Loucy (cell line): Measurements from ENCODE around the gene GPBAR1.

Source experiments
- H2AFZ ChIP-seq: fragments of 200-600 bp; sonication (generic); 2 replicates; pipeline ENCODE4 v1.6.0; 2016; ENCODE audit warnings: antibody characterized with exemption, mild to moderate bottlenecking, low read length, moderate library complexity
- H3F3A ChIP-seq: fragments of 200-600 bp; 2 replicates; pipeline ENCODE4 v1.6.0; 2016; ENCODE audit warnings: antibody characterized with exemption, low read depth, mild to moderate bottlenecking
- H3K27me3 ChIP-seq: fragments of 200-600 bp; sonication (generic); 2 replicates; pipeline ENCODE4 v1.6.1; 2014; ENCODE audit warnings: low read length, mild to moderate bottlenecking; ENCODE audit not compliant: insufficient read depth, poor library complexity, severe bottlenecking
- H3K36me3 ChIP-seq: fragments of 200-600 bp; sonication (generic); 2 replicates; pipeline ENCODE4 v1.6.1; 2016; ENCODE audit warnings: low read length; ENCODE audit not compliant: insufficient read depth
- H3K4me1 ChIP-seq: fragments of 200-600 bp; sonication (generic); 2 replicates; pipeline ENCODE4 v1.5.1; 2014; ENCODE audit warnings: low read length, mild to moderate bottlenecking; ENCODE audit not compliant: insufficient read depth, poor library complexity, severe bottlenecking
- H3K4me2 ChIP-seq: fragments of 200-600 bp; sonication (generic); 2 replicates; pipeline ENCODE4 v1.6.0; 2014; ENCODE audit warnings: antibody characterized with exemption, low read length, low read depth, mild to moderate bottlenecking; ENCODE audit not compliant: poor library complexity, severe bottlenecking
- H3K4me3 ChIP-seq: fragments of 200-600 bp; sonication (generic); 2 replicates; pipeline ENCODE4 v1.5.1; 2014; ENCODE audit warnings: low read length, mild to moderate bottlenecking, mixed read lengths; ENCODE audit not compliant: poor library complexity, severe bottlenecking
- H3K79me2 ChIP-seq: fragments of 200-600 bp; sonication (generic); 2 replicates; pipeline ENCODE4 v1.6.1; 2014; ENCODE audit warnings: low read length; ENCODE audit not compliant: insufficient read depth
- H3K9ac ChIP-seq: fragments of 200-600 bp; sonication (generic); 2 replicates; pipeline ENCODE4 v1.6.0; 2014; ENCODE audit warnings: mild to moderate bottlenecking, low read depth, low read length, moderate library complexity; ENCODE audit not compliant: poor library complexity, severe bottlenecking
- H3K9me2 ChIP-seq: fragments of 200-600 bp; sonication (generic); replicated peaks from 2 replicates; pipeline ENCODE4 v1.6.1; 2016; ENCODE audit warnings: low read depth, low read length, mixed read lengths
- H3K9me3 ChIP-seq: fragments of 200-600 bp; sonication (generic); 2 replicates; pipeline ENCODE4 v1.6.1; 2014; ENCODE audit warnings: mild to moderate bottlenecking, antibody characterized with exemption, low read length, low read depth; ENCODE audit not compliant: insufficient read depth
- H4K20me1 ChIP-seq: fragments of 200-600 bp; sonication (generic); 2 replicates; pipeline ENCODE4 v1.6.0; 2014; ENCODE audit warnings: antibody characterized with exemption, low read length, mild to moderate bottlenecking; ENCODE audit not compliant: insufficient read depth, poor library complexity, severe bottlenecking
- CTCF ChIP-seq: fragments of 200-600 bp; sonication (generic); conservative IDR thresholded peaks from 2 replicates; pipeline ENCODE4 v1.5.1; 2014; ENCODE audit warnings: mild to moderate bottlenecking, antibody characterized with exemption, low read length
- EZH2phosphoT487 ChIP-seq: fragments of 200-600 bp; IDR thresholded peaks from 2 replicates; pipeline ENCODE4 v1.6.1; 2018; ENCODE audit warnings: antibody characterized with exemption, mild to moderate bottlenecking, moderate library complexity, borderline replicate concordance

GPBAR1 gene

GRCh38 chr2:218216674-218217359 is 44.0 kb upstream of the GPBAR1 start, which contains the start of gene ARPC2:
Gene ARPC2 (plus strand): TSS chr2:218217189. CDS start chr2:218217471, 282 bp downstream.
- H3K4me1 ChIP-seq: peaks cover 27% of the 10 kb centered on the region
- peak within 1 kb of the TSS; percentile 99 for H3K9ac ChIP-seq
- peak within 1 kb of the TSS; percentile 93 for H3K4me2 ChIP-seq
- peaks cover 53% of the 10 kb centered on the region for H3K79me2 ChIP-seq
- H3K9me2 ChIP-seq: no peaks in the 10 kb centered on the region
- peaks cover 46% of the 10 kb centered on the region for H4K20me1 ChIP-seq
- H3K27me3 ChIP-seq: peaks cover 4% of the 10 kb centered on the region
- H3K4me3 ChIP-seq: peak within 1 kb of the TSS; percentile 87
- peaks cover 4% of the 10 kb centered on the region; the same call in 1 of the 2 replicates for H3F3A ChIP-seq
- no peaks in the 10 kb centered on the region; the same call in 1 of the 2 replicates for H3K36me3 ChIP-seq
- TF ChIP-seq CTCF: no peak
- TF ChIP-seq EZH2phosphoT487: no peak
- no peaks in the 10 kb centered on the region for H3K9me3 ChIP-seq
- H2AFZ ChIP-seq: peak within 1 kb of the TSS; percentile 90

- Histone ChIP-seq H4K20me1 (peaks cover 54% of the 10 kb centered on the region), H3K79me2 (peaks cover 61% of the 10 kb centered on the region), H3K9me3 (no peaks in the 10 kb centered on the region), H3K36me3 (no peaks in the 10 kb centered on the region; the same call in 1 of the 2 replicates), H3K4me3 (peak overlapping the region; percentile 87), H3K9me2 (no peaks in the 10 kb centered on the region), H3K9ac (peak overlapping the region; percentile 99), H3K4me2 (peak overlapping the region; percentile 93), H2AFZ (no peak overlapping the region), H3K27me3 (peaks cover 4% of the 10 kb centered on the region), H3F3A (peaks cover 4% of the 10 kb centered on the region; the same call in 1 of the 2 replicates), H3K4me1 (peaks cover 35% of the 10 kb centered on the region)
- TF ChIP-seq EZH2phosphoT487 (no peak), CTCF (no peak)
These were observed 43.2 kb upstream of the GPBAR1 start for GRCh38 chr2:218217360-218218267.

GRCh38 chr2:218218268-218219185 is 42.3 kb upstream of the GPBAR1 start:
- H3F3A ChIP-seq: peaks cover 4% of the 10 kb centered on the region; the same call in 1 of the 2 replicates
- peaks cover 63% of the 10 kb centered on the region for H4K20me1 ChIP-seq
- TF ChIP-seq CTCF: no peak
- TF ChIP-seq EZH2phosphoT487: peak; percentile 28; the same call in 1 of the 2 replicates
- H3K9me2 ChIP-seq: no peaks in the 10 kb centered on the region
- peaks cover 70% of the 10 kb centered on the region for H3K79me2 ChIP-seq
- H2AFZ ChIP-seq: no peak overlapping the region
- H3K4me1 ChIP-seq: peaks cover 44% of the 10 kb centered on the region
- H3K9ac ChIP-seq: peak overlapping the region; percentile 99
- H3K27me3 ChIP-seq: peaks cover 4% of the 10 kb centered on the region
- H3K36me3 ChIP-seq: peaks cover 1% of the 10 kb centered on the region; the same call in 1 of the 2 replicates
- peak overlapping the region; percentile 87 for H3K4me3 ChIP-seq
- no peaks in the 10 kb centered on the region for H3K9me3 ChIP-seq
- H3K4me2 ChIP-seq: peak overlapping the region; percentile 93
